HepG2 (cell line): Measurements from ENCODE around the gene LCLAT1.

Experiments used
- ARID3A ChIP-seq: IDR thresholded peaks from 2 replicates; pipeline ENCODE4 v1.6.1; 2012; ENCODE audit warnings: low read depth, low read length, improper control_type of control experiment
- MNT ChIP-seq: fragments of 450-650 bp; IDR thresholded peaks from 2 replicates; pipeline ENCODE4 v1.6.1; 2016

- no peak for TF ChIP-seq MNT
- TF ChIP-seq ARID3A = no peak
Measured at GRCh38 chr2:30511122-30512083, 64.4 kb downstream of the LCLAT1 start.
